HG03139 (cell line): ENCODE measurements around the gene RTN4RL1.

Experiments used
- ATAC-seq: cut with Tn5 transposase; IDR thresholded peaks from one replicate; pipeline ENCODE4 v1.9.1; 2021; ENCODE audit not compliant: unreplicated experiment

The RTN4RL1 gene

GRCh38 chr17:2048805-2049204, 23.7 kb upstream of the RTN4RL1 start:
- ATAC-seq, result no peak

DNA sequence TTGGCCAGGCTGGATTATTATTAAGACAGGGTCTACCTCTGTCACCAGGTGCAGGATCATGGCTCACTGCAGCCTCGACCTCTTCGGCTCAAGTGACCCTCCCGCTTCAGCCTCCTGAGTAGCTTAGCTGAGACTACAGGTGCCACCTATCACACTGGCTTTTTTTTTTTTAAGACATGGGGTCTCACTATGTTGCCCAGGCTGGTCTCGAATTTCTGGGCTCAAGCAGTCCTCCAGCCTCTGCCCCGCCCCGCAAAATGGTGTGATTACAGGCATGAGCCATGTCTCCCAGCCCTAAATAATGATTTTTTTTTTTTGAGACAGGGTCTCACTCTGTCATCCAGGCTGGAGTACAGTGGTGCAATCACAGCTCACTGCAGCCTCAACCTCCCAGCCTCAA, 22.5 kb upstream of the RTN4RL1 start:
- ATAC-seq, result no peak

DNA sequence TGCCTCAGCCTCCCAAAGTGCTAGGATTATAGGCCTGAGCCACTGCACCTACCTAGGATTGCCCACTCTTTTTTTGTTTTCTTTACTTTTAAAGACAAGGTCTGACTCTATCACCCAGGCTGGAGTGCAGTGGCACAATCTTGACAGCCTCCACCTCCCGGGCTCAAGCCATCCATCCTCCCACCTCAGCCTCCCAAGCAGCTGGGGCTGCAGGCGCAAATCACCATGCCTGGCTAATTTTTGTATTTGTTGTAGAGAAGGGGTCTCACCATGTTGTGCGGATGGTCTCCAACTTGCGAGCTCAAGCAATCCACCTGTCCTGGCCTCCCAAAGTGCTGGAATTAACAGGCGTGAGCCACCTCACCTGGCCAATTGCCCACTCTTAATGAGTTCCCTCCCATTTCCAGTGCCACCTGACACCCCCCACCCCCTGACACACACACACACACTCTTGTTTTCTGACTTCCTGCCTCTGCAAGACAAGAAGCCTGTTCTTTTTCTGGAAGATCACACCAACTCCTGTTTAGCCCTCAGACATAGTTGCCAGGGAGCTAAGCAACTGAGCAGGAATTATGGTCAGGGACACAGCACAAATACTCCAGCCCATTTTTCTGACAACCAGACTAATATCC, 19.2 kb upstream of the RTN4RL1 start:
- no peak for ATAC-seq

DNA sequence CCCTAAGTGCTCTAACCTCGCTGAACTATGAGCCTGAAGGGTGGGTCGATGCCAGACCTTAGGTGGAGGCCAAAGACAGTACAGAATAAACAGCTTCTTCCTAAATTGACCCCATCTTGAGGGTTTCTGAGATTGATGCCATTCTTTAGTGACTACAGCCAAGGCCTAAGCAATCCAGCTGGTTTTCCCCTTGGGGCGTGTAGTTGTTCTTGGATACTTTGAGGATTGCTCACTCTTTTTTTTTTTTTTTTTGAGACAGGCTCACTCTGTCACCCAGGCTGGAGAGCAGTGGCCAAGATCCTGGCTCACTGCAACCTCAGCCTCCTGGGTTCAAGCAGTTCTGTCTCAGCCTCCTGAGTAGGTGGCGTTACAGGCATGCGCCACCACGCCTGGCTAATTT, 18.7 kb upstream of the RTN4RL1 start:
- no peak for ATAC-seq

- no peak for ATAC-seq
Measured at GRCh38 chr17:2042933-2043332, 17.8 kb upstream of the RTN4RL1 start.

- ATAC-seq, result no peak
Measured at GRCh38 chr17:2042390-2042847, 17.3 kb upstream of the RTN4RL1 start.

- peak; percentile 87 for ATAC-seq
Measured at GRCh38 chr17:2041561-2042389, 16.6 kb upstream of the RTN4RL1 start, which contains the start of gene OVCA2. OVCA2 (plus strand) TSS chr17:2042022; CDS start chr17:2042048, 26 bp downstream.

DNA sequence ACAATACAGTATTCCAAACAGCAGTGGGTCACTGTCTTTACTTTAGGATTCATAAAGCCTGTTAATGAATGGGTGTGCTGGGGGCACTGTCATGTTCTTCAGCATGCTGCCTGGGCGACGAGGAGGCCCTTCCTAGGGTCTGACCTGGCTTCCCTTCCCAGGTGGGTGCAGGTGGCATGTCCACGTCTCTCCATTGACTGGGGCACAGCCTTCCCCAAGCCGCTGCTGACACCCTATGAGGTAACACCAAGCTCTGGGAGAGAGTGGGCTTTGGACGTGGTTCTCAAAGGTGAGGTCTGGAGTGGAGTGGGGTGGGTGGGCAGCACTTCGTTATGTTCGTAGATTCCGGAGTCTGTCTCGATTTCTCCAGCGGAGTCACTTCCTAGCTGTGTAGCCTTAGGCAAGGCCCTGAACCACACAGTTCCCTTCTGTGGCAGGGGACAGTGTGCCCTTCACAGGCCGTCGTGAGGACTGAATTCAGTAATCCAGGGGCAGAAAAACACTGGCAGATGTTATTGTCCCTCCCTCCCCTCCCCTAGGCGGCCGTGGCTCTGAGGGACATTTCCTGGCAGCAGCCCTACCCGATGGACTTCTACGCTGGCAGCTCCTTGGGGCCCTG, 15.9 kb upstream of the RTN4RL1 start:
- peak; percentile 10 for ATAC-seq

DNA sequence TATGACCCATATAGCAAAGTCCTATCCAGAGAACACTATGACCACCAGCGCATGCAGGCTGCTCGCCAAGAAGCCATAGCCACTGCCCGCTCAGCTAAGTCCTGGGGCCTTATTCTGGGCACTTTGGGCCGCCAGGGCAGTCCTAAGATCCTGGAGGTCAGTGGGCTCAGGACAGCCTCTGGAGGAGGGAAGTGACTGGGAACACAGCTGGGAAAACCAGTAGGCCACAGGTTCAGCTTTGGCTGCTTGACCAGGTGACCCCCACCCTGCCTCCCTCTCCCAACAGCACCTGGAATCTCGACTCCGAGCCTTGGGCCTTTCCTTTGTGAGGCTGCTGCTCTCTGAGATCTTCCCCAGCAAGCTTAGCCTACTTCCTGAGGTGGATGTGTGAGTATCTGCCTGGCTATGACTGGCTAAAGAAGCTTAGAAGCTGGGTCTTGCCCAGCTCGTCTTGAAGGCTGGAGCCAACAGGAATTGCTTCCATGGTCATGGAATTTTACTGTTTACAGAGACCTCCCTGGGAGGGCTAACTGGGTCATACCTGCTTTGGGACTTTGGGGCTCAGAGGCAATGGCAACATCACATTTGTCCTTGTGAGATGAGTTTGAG, 15.2 kb upstream of the RTN4RL1 start:
- no peak for ATAC-seq

DNA sequence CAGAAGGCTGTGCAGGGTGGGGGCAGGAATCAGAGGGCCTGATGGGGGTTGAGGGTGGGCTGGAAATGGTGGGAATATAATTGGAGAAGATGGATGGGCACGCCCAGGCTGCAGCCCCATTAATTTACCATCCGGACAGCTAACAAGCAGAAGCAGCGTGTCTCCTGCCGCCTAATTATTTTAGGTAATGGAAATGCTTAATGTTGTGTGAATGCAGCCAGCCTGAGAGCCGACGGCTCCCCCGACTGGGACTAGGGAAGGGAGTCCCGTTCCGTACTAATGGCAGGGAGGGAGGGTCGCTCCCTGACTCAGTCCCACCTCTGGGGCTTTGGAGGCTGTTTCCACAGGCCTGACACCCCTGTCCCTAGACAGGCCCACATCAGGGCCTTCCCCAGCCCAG, 12.0 kb upstream of the RTN4RL1 start:
- ATAC-seq, result no peak

GRCh38 chr17:2035541-2036488, 10.7 kb upstream of the RTN4RL1 start:
- no peak for ATAC-seq

DNA sequence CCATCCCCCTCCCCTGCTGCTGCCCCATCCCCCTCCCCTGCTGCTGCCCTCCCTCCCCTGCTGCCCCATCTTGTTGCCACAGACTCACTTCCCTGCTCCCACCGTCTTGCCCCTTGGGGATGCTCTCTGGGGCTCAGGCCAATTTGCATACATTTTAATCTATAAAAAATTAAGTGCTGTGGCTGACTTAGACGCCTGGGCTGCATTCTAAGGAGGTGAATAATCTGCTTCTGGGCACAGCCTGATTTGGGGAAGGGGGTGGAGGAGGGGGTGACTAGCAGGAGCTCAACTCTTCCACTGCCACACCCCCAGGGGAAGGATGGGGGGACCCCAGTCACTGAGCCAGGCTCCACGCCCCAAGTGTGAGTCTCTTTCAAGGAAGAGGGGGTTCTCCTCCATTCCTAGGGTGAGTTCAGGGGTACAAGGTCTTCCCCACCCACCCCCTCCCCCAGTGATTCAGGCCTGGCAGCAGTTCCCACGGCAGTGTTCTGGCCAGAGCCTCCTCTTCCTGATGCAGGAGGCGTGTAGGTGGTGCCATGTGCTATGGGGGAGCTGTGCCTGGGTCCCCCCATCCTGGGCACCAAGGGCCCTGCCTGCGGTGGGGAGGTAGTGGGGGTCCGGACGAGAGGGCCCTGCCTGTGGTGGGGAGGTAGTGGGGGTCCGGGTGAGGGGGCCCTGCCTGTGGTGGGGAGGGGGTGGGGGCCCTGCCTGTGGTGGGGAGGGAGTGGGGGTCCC, 9.8 kb upstream of the RTN4RL1 start:
- no peak for ATAC-seq

DNA sequence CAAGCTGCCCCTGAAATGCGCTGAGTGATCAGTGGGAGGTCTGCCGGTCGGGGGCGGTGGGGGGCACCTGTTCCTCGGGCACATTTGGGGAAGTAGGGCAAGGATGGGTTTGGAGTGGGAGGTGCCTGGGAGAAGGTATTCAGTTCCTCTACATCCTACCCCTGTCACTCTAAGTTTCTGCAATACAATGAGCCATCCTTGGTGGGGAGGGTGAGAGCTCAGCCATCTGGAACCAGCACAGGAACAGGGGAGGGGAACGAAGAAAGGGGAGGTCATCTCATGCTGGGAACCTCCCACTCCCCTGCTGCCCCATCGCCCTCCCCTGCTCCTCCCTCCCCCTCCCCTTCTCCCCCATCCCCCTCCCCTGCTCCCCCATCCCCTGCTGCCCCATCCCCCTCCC, 9.0 kb upstream of the RTN4RL1 start:
- no peak for ATAC-seq

DNA sequence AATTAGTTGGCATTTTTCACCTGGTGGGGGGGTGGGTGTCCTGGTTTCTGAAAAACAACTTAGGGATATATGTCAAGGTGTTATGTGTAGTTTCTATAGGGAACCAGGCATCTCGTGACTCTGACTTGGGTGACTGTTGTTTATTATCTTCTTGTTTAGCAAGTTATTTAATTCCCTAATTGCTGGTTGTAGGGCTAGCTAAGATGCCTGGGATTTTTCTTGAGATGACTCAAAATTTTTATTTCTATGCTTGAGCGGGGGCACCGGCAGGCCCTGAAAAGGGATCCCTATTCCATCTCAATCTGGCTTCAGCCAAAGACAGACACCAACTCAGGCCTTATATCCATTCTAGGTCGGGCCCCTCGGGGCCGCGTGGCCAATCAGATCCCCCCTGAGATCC, 8.0 kb upstream of the RTN4RL1 start:
- no peak for ATAC-seq

GRCh38 chr17:2030779-2031163, 5.6 kb upstream of the RTN4RL1 start:
- ATAC-seq, result no peak

- ATAC-seq, result peak; percentile 54
Measured at GRCh38 chr17:2029911-2030778, 5.0 kb upstream of the RTN4RL1 start, which contains the start of gene DPH1. DPH1 (plus strand) TSS chr17:2030153; CDS start chr17:2030170, 17 bp downstream.

GRCh38 chr17:2028737-2029136, 3.6 kb upstream of the RTN4RL1 start:
- no peak for ATAC-seq

GRCh38 chr17:2028234-2028614, 3.1 kb upstream of the RTN4RL1 start:
- ATAC-seq, result no peak
